Right forelimb (tissue), 1 donor: ENCODE results near the gene TYROBP.

Source experiments
- DNase-seq: peaks from one replicate; pipeline ENCODE4 v3.0.0-alpha.2; 2018

The TYROBP gene

GRCh38 chr19:35869327-35870123, 38.6 kb downstream of the TYROBP start:
- DNase-seq = no peak

GRCh38 chr19:35868823-35869326, 39.2 kb downstream of the TYROBP start:
- no peak for DNase-seq

GRCh38 chr19:35868172-35868822, 39.8 kb downstream of the TYROBP start, which contains the start of gene APLP1:
Gene APLP1, plus strand, starts transcription at chr19:35868574. Its CDS starts 63 bp downstream, at chr19:35868637.
- DNase-seq = peak; percentile 65

GRCh38 chr19:35863018-35863417, 45.1 kb downstream of the TYROBP start:
- DNase-seq = no peak

GRCh38 chr19:35862528-35862927, 45.6 kb downstream of the TYROBP start:
- DNase-seq = no peak

GRCh38 chr19:35861640-35862160, 46.4 kb downstream of the TYROBP start:
- DNase-seq = no peak

GRCh38 chr19:35860818-35861639, 47.1 kb downstream of the TYROBP start:
- DNase-seq = no peak

- no peak for DNase-seq
Measured at GRCh38 chr19:35860436-35860817, 47.7 kb downstream of the TYROBP start.

GRCh38 chr19:35859414-35859813, 48.7 kb downstream of the TYROBP start:
- DNase-seq = no peak

GRCh38 chr19:35858311-35858710, 49.8 kb downstream of the TYROBP start:
- no peak for DNase-seq

- no peak for DNase-seq
Measured at GRCh38 chr19:35856546-35857149, 51.4 kb downstream of the TYROBP start, which contains the start of gene KIRREL2. Gene KIRREL2, plus strand, starts transcription at chr19:35856911. Its CDS starts 209 bp downstream, at chr19:35857120.
